Subcutaneous adipose tissue (tissue), 4 donors: ENCODE measurements around the gene NTSR1. TPM values are rescaled to one million over a fixed set of nuclear protein-coding genes. Genes with fewer than 3 reads are reported as not detected.

Experiments used
- total RNA-seq, 4 donors: library from RNA; depleted of rRNA; stranded (reverse); fragments of >200 nt; gene quantifications; one replicate each; pipeline ENCODE4 v1.1.0, GENCODE V29; 2016
- TF ChIP-seq, protein P1 (sequence below): fragments of 450-650 bp; IDR thresholded peaks from one replicate; pipeline ENCODE4 v1.5.1; 2016; ENCODE audit warnings: low read depth, mild to moderate bottlenecking, control low read depth, antibody characterized with exemption, moderate library complexity

The NTSR1 gene
- total RNA-seq, 4 donors from 2014 or later: 0.16 TPM; not detected in 3

DNA sequence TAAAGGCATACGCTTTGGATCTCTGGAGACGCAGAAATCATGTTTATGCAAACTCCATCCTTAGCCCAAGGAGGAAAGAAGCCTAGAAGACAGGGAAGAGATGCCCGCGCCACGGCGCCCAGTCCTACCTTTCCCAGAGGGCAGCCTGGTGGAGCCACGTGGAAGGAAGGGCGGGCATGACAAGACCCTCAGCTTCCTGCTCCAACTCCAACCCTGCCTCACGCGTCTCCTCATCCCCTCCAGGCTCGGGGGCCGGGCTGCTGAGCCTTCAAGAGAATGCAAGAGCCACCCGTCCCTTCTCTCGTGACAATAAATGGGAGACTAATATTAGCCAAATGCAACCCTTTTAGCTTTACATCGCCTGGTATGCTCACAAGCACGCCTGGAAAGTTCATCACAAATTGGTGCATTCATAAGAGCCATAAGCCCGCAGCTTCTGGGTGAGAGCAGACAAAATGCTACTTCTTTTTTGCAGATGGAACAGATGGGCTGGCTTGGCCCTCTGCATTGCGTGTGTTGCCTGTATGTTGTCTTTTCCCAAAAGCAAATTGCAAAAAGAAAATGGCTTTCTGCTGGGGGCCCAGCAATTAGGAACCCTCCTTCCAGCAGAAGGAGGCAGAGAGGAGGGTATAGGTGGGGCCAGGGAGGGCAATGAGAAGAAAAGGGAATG lies 8.2 kb upstream of the NTSR1 start:
- TF ChIP-seq, protein P1, sequence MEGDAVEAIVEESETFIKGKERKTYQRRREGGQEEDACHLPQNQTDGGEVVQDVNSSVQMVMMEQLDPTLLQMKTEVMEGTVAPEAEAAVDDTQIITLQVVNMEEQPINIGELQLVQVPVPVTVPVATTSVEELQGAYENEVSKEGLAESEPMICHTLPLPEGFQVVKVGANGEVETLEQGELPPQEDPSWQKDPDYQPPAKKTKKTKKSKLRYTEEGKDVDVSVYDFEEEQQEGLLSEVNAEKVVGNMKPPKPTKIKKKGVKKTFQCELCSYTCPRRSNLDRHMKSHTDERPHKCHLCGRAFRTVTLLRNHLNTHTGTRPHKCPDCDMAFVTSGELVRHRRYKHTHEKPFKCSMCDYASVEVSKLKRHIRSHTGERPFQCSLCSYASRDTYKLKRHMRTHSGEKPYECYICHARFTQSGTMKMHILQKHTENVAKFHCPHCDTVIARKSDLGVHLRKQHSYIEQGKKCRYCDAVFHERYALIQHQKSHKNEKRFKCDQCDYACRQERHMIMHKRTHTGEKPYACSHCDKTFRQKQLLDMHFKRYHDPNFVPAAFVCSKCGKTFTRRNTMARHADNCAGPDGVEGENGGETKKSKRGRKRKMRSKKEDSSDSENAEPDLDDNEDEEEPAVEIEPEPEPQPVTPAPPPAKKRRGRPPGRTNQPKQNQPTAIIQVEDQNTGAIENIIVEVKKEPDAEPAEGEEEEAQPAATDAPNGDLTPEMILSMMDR: no peak

DNA sequence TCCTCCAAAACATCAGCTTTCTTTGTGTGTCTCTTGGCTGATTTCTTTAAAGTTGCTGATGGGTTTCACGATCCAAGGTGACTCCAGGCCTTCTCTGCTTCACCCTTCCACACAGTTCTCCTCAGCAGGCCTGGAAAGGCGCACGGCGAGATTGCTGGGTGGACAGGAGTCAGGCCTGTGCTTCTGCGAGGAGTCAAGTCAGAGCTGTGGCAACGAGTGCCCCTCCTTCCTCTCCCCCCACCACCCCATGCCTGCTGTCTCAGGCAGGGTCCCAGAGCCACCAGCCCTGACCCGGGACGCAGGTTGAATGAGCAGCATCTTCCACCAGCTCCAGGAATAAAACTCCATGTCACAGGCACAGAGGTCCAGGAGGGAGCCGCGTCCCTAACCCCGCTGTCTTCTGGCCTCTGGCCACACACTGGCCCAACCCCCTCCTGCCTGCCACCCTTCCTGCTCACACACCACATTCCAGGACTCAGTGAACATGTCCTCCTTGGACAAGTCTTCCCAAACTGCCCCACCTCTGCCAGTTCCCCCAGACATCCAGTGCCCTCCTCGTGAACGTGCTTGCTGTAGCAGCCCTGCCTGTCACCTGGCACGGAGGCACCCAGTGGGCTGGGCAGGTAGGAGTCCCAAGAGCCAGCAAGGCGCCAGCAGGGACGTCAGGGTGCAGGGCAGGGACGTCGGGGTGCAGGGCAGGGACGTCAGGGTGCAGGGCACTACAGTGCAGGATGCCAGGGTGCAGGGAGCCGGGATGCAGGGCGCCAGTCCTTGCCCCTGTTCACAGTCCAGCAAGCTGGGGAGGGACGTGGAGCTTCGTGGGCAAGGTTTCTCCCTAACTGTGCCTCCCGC lies 7.2 kb upstream of the NTSR1 start:
- TF ChIP-seq, protein P1: no peak

DNA sequence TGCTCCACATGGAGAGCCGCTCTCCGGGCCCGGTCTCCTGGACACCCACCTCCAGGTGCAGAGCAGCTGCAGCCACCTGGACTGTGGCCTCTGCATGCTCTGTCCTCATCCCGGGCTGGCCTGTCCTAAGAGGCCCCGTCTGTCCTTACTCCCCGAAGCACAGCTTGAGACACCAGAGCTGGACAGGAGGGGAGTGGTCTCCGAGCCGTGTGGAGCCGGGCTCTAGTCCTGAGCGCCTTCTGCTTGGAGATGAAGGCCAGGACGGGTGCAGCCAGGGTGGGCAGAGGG lies 6.7 kb upstream of the NTSR1 start:
- TF ChIP-seq, protein P1: no peak

DNA sequence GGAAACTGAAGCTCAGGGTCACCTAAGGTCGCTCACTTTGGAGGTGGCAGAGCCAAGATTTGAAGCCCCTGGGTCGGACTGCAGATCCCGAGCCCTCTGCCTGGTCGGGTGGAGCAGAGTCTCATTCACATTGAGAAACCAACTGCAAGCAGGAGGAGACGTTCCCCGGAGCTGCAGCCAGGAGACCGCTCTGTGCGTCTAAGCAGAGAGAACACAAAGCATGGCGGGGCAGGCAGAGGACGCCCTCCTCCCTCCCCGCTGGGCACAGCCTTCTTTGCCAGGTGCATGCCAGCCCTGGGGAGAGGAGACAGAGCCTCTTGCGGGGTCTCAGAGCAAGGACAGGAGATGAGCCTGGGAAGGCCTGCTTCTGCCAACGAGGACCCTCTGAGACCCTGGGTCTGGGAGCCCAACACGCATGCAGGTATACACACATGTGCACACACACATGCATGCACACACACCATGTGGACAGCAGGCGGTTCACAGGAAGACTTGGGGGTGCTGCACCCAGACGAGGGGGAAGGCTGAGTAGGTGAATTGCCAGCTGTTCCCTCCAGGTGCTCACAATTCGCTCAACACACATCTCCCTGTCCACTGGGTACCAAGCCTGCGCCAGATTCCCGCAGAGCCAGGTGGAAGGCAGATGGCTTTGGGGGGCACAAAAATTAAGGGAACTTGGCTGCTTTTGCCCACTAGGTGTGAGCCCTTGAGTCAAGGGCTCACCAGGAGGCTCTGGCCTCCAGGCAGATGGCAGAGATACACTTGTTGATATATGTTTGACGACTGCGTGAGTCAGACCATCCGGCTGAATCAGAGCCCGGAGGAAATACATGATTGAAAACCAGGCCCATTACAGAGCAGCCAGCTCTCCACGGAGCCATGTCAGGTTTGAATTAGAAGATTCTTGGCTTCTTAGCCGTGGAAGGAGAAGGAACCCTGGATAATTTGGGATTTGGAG lies 5.5 kb upstream of the NTSR1 start:
- TF ChIP-seq, protein P1: no peak

DNA sequence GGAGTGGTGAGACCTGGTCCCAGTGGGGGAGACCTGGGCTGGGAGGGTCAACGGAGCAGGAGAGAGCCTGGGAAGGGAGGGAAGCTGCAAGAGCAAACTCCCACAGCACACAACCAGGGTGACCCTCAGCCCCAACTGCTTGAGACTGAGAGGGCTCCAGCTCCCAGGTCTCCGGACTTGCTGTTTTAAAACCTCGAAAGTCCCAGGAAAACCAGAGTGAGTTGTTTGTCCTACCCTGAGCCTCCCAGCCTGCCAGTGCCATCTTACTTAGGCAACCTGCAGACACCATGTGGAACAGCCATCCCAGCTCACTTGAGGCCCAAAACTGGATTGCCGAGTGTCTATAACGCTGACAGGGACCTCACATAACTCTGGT lies 4.8 kb upstream of the NTSR1 start:
- TF ChIP-seq, protein P1: no peak

DNA sequence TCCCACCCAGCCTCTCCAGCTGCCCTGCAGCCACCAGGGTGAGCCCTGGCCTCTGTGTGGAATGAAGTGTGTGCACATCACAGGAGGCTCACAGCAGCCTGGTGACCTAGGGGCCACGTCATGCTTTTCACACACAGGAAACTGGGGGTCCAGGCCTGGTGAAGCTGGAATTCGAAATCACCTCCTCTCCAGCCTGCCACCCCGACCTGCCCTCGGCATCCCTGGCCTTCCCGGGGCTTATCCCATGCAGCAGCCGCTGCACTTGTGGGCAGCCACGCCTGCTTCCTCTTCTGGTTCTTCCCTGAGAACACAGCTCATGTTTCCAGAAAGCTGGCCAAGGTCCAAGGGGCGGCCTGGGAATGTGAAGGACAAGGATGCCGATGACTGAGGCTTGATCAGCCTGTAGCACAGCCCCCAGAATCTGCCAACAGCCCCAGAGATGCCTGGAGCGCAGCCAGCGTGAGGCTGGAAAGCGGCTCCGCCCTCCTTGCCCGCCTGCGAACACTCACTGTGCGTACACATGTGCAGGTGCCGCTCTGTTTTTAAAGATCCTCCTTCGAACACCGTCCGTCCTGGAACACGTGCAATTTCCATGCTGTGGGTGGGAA lies 4.2 kb upstream of the NTSR1 start:
- TF ChIP-seq, protein P1: no peak

DNA sequence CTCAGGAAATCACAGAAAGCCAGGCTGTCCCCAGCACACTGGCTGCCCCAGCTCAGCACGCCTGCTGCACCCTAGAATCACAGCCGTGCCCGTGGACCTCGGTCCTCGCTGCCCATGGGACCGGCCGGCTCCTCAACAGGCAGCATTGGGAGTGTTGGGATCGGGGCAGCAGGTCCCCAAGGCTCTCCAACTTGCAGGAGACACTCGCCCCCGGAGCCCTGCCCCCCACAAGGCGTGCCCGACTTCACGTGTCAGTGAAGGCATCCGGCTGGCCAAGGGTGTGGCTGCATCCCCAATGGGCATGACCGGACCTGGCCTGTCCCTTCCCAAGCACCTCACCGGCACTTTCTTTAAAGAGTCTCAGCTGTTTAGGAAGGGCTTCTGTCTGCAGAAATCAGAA lies 3.0 kb upstream of the NTSR1 start:
- TF ChIP-seq, protein P1: no peak
